Lower leg skin (tissue), 3 donors: Measurements from ENCODE around the gene GMEB2.

Experiments used
- CTCF ChIP-seq, 3 donors: fragments of 450-650 bp; IDR thresholded peaks; one replicate each; pipeline ENCODE4 v1.5.1; 2016; ENCODE audit warnings: antibody characterized with exemption in 3 of 3, mild to moderate bottlenecking in 3 of 3, moderate library complexity in 2 of 3
- POLR2A ChIP-seq, 2 donors: fragments of 450-650 bp; IDR thresholded peaks; one replicate each; pipeline ENCODE4 v1.6.1; 2016 to 2017; ENCODE audit warnings: antibody characterized with exemption in 2 of 2, mild to moderate bottlenecking in 1 of 2, moderate library complexity in 1 of 2

- TF ChIP-seq CTCF (IDR thresholded peaks at IDR 0.05) (no peak), POLR2A (IDR thresholded peaks at IDR 0.05) (no peak)
These were observed 79.0 kb downstream of the GMEB2 start, which contains the start of gene SRMS for GRCh38 chr20:63547725-63548480.
